Body of pancreas (tissue), 4 donors: Measurements from ENCODE around the gene COLEC11.

Source experiments
- CTCF ChIP-seq, 7 experiments: fragments of 450-650 bp in 4 of 7; fragments of 200-600 bp in 3 of 7; sonication (generic) in 3 of 7; IDR thresholded peaks; one replicate each; pipeline ENCODE4 v1.5.1; 2016 to 2019; ENCODE audit warnings: antibody characterized with exemption in 7 of 7
- POLR2A ChIP-seq, 3 donors: fragments of 450-650 bp; IDR thresholded peaks; one replicate each; pipeline ENCODE4 v1.6.1; 2016; ENCODE audit warnings: antibody characterized with exemption in 3 of 3, mild to moderate bottlenecking in 2 of 3

GRCh38 chr2:3655871-3656761 is 61.2 kb downstream of the COLEC11 start:
- no peak for TF ChIP-seq CTCF (IDR thresholded peaks at IDR 0.05)
- no peak for TF ChIP-seq POLR2A (IDR thresholded peaks at IDR 0.05)
